ENCODE data around the gene HECTD4.

HECTD4 gene

DNA sequence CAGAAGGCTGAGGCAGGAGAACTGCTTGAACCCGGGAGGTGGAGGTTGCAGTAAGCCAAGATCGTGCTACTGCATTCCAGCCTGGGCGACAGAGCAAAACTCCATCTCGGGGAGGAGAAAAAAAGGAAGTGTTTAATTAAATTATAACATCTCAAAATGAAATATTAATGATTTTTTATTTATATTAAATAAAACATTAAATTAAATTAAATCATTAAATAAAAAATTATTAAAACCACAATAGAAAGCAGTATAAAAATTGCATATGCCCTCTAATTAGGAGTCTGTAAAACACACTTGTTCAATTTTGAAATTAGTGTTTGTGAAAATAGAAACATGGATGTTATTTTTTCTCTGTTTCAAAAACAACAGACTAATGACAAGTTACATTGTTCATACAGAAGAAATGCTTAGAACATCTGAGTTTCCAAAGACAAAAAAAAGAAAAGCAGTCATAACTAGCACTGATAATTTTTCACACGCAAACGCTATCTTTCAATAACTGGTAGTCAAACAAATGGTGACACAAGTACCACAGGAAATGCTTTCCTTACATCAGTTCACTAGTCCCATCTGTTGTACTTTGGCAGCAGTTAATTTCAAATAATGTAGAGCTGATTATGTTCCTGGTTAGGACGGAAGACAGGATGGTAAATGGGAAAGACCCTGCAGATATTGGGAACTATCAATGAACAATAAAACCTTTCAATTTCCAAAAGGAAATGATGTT, 54.9 kb downstream of the HECTD4 start:
- Mint-ChIP-seq H3K9me3 (ENCODE audit: low read depth) (no peaks in the 10 kb centered on the region), H3K36me3 (no peaks in the 10 kb centered on the region), H3K4me3 (no peak overlapping the region), H3K4me1 (ENCODE audit: low read depth) (peaks cover 15% of the 10 kb centered on the region), H3K27ac (no peak overlapping the region), H3K27me3 (no peaks in the 10 kb centered on the region)

DNA sequence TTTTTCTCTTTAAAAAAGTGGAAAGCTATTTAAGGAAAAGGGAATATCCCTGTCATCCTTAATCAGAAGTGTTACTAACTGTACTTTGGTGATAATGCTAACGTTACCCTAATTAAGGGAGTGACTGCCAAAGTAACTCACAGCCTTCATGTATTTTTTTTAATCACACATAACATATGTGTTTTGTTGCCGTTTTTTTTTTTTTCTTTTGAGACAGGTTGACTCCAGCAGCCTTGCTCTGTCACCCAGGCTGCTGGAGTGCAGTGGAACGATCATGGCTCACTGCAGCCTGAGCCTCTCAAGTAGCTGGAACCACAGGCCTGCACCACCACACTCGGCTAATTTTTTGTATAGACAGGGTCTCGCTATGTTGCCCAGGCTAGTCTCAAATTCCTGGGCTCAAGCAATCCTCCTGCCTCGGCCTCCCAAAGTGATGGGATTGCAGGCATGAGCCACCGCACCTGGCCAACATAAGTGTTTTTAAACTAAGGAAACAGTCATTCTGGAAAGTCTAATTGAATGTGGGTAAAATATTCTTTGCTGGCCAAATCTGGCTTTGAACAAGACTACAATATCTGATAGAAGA, 56.5 kb downstream of the HECTD4 start:
- no peak overlapping the region for H3K4me3 Mint-ChIP-seq
- H3K27me3 Mint-ChIP-seq, result no peaks in the 10 kb centered on the region
- no peaks in the 10 kb centered on the region for H3K9me3 Mint-ChIP-seq (ENCODE audit: low read depth)
- no peaks in the 10 kb centered on the region for H3K36me3 Mint-ChIP-seq
- peaks cover 17% of the 10 kb centered on the region for H3K4me1 Mint-ChIP-seq (ENCODE audit: low read depth)
- no peak overlapping the region for H3K27ac Mint-ChIP-seq

DNA sequence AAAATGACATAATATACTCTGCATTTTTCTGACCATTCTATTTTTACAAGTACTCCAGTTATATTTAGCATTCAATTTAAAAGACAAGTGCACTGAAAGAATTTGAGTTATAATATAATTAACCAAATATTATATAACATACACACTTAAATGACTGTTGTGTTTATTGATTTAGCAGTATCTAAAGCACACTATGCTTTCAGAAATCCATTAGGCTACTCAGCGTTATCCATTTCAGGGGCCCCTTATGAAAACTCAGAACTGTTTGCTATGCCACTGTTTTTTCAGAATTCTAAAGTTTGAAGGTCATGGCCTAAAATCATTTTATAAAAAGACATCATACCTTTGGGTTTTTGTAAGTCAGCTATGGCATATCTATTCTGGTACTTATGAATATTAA, 57.1 kb downstream of the HECTD4 start:
- Mint-ChIP-seq H3K9me3 (ENCODE audit: low read depth) (no peaks in the 10 kb centered on the region), H3K27ac (no peak overlapping the region), H3K36me3 (no peaks in the 10 kb centered on the region), H3K27me3 (no peaks in the 10 kb centered on the region), H3K4me1 (ENCODE audit: low read depth) (peaks cover 17% of the 10 kb centered on the region), H3K4me3 (no peak overlapping the region)

DNA sequence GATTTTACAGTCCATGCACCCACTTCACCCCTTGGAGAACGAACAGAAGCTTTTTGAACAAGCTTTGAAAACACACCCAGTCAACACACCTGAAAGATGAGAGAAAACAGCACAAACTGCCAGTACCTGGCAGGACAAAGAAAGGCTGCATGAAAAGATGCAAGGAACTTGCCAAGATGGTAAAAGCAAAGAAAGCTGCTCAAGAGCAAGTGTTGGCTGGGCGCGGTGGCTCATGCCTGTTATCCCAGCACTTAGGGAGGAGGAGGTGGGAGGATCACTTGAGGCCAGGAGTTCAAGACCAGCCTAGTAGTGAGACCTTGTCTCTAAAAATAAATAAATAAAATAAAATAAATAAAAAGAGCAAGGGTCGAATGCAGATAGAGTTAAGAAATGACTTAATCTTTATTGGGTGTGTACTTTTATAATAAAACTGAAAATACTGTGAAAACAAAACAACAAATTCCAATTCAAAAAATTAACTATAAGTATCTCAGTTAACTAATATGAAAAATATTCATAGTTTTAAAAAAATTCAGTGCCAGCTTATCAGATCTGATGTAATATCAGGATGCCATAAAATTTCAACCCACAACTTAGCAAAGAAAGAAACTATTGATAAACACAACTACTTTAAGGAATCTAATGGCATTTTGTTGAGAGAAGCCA, 59.2 kb downstream of the HECTD4 start:
- no peaks in the 10 kb centered on the region for H3K27me3 Mint-ChIP-seq
- peak overlapping the region; percentile 38 for H3K27ac Mint-ChIP-seq
- no peak overlapping the region for H3K4me3 Mint-ChIP-seq
- peaks cover 17% of the 10 kb centered on the region for H3K4me1 Mint-ChIP-seq (ENCODE audit: low read depth)
- no peaks in the 10 kb centered on the region for H3K9me3 Mint-ChIP-seq (ENCODE audit: low read depth)
- H3K36me3 Mint-ChIP-seq, result peaks cover 4% of the 10 kb centered on the region

DNA sequence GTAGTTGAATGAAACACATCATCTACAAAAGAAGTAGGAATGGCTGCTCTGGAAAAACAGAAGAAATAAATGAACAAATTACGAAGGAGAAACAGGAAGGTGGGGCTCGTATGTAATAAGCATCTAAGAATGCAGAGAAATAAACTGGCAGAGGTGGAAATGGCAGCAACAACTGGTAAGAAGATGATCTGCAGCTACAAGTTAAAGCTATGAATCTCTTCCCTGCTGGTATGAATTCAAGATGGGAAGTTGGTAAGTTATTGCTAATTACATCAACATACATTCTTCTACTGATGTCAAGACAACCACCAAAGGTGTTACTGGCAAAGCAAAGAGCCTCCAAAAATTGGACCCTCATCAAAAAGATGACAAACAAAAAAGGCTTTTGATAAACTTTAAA, 59.8 kb downstream of the HECTD4 start:
- H3K9me3 Mint-ChIP-seq (ENCODE audit: low read depth), result no peaks in the 10 kb centered on the region
- peak overlapping the region; percentile 1 for H3K27ac Mint-ChIP-seq
- no peak overlapping the region for H3K4me3 Mint-ChIP-seq
- peaks cover 4% of the 10 kb centered on the region for H3K36me3 Mint-ChIP-seq
- H3K27me3 Mint-ChIP-seq, result no peaks in the 10 kb centered on the region
- H3K4me1 Mint-ChIP-seq (ENCODE audit: low read depth), result peaks cover 16% of the 10 kb centered on the region

DNA sequence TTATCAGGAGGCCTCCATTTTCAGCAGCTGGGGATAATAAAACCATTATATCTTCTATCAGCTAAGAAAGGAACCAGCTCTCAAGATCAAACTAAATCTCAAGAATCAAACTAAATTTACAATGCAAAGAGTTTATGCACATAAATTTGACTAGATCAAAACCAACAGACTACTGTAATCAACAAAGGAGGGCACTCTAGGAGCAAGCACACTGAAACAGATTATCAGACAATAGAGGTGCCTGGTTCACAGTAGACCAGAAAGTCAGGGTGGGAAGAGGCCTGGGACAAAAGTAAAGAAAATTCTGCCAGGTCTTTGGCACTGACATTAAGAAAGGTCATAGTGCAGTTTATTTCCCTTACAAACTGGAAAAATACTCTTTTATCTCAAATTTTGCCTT, 61.0 kb downstream of the HECTD4 start:
- no peaks in the 10 kb centered on the region for H3K9me3 Mint-ChIP-seq (ENCODE audit: low read depth)
- peaks cover 6% of the 10 kb centered on the region for H3K36me3 Mint-ChIP-seq

DNA sequence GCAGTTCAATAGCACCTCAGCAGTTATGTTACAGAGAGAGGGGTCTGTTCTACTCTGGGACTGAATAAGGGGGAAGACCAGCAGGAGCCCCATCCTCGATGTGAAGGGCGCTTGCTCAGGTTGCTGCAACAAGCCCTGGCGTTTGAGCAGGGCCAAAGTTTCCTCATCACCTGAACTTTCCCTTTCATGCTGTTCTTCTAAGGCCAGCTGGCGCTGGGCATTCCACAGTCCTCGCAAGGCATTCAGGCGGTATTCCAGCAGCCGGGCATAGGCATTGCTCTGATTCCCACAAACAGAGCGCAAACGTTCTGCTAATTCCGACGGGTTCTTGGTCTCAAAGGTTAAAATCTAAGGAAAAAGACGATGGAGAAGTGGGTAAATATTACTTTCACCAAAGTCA, 62.8 kb downstream of the HECTD4 start:
- Mint-ChIP-seq H3K27ac (no peak overlapping the region), H3K36me3 (peaks cover 9% of the 10 kb centered on the region), H3K4me3 (no peak overlapping the region), H3K4me1 (ENCODE audit: low read depth) (peaks cover 13% of the 10 kb centered on the region), H3K9me3 (ENCODE audit: low read depth) (no peaks in the 10 kb centered on the region), H3K27me3 (no peaks in the 10 kb centered on the region)

More for the DNA sequence above, 61.0 kb downstream of the HECTD4 start:
- Mint-ChIP-seq H3K4me3 (no peak overlapping the region), H3K27me3 (no peaks in the 10 kb centered on the region), H3K4me1 (ENCODE audit: low read depth) (peaks cover 16% of the 10 kb centered on the region), H3K27ac (no peak overlapping the region)

DNA sequence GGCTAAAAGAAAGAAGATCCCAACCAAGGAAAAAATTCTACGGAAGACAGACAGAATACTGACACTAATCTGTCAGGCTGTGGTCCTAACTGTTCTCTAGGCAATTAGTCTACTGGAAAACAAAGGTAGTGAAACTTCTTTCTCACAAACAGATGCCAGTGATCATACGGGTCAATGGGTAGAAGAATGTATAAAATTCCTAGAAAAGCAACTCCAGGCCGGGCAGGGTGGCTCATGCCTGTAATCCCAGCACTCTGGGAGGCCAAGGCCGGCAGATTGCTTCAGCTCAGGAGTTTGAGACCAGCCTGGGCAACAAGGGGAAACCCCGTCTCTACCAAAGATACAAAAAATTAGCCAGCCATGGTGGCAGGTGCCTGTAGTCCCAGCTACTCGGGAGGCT, 64.8 kb downstream of the HECTD4 start:
- Mint-ChIP-seq H3K4me1 (ENCODE audit: low read depth) (peaks cover 3% of the 10 kb centered on the region), H3K27ac (no peak overlapping the region), H3K27me3 (no peaks in the 10 kb centered on the region), H3K4me3 (no peak overlapping the region), H3K9me3 (ENCODE audit: low read depth) (no peaks in the 10 kb centered on the region), H3K36me3 (peaks cover 9% of the 10 kb centered on the region)

DNA sequence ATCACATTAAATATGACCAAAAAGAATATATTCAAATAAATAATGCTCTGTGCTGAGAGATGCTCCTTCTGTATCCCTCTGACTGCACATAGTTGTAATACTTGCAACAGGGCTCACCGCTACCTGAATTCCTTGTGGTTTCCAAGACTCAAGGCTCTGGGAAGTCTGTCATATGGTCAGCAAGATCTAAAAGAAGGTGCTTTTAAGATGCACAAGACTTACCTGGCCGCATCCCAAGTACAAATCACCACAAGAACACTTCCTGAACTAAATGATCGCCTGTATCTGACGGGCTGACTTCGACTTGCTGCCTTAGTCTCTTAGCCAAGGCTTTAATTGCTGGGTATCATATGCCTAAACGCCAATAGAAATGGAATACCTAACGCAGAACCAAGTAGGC, 67.2 kb downstream of the HECTD4 start:
- Mint-ChIP-seq H3K4me1 (ENCODE audit: low read depth) (no peaks in the 10 kb centered on the region), H3K27me3 (no peaks in the 10 kb centered on the region), H3K27ac (no peak overlapping the region), H3K36me3 (peaks cover 12% of the 10 kb centered on the region), H3K4me3 (no peak overlapping the region), H3K9me3 (ENCODE audit: low read depth) (no peaks in the 10 kb centered on the region)

DNA sequence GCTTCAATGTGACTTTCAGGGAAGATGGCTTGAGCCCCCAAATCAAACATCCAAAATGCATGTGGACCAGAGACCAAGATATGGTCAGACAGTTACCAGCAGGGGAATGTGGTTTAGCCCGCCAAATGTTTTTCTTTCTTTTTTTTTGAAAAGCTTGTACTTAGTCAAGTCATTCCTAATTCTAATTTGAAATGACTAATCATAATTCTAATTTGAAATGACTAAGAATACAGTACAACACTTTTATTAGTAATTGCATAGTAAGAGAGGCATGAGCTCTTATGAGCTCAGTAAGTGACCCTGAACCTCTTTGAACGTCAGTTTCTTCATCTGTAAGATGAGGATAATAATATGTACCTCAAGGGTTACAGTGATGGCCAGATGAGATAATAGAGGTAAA, 72.4 kb downstream of the HECTD4 start:
- H3K4me3 Mint-ChIP-seq, result no peak overlapping the region

DNA sequence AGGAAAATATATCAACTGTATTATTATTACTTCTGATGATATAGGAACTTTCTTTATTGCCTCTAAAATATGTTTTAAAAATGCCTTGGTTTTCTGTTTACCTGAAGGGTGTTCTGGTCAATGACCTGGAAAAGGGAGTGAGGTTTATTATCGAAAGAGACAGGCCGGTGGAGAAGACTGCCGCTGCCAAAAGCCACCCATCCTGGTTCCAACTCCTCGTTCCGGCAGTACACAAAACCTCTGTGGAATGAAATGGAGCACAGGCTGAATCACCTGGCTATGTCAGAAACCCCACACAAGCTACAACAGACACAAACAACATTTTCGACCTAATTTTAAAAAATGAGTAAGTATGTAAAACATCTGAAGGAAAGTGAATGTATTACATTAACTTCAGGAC, 73.6 kb downstream of the HECTD4 start:
- H3K27ac Mint-ChIP-seq, result no peak overlapping the region
- H3K4me1 Mint-ChIP-seq (ENCODE audit: low read depth), result no peaks in the 10 kb centered on the region
- H3K9me3 Mint-ChIP-seq (ENCODE audit: low read depth), result no peaks in the 10 kb centered on the region
- H3K36me3 Mint-ChIP-seq, result peaks cover 13% of the 10 kb centered on the region
- H3K4me3 Mint-ChIP-seq, result no peak overlapping the region
- H3K27me3 Mint-ChIP-seq, result no peaks in the 10 kb centered on the region

More for the DNA sequence above, 72.4 kb downstream of the HECTD4 start:
- Mint-ChIP-seq H3K27ac (no peak overlapping the region), H3K27me3 (no peaks in the 10 kb centered on the region), H3K4me1 (ENCODE audit: low read depth) (no peaks in the 10 kb centered on the region), H3K9me3 (ENCODE audit: low read depth) (no peaks in the 10 kb centered on the region), H3K36me3 (peaks cover 13% of the 10 kb centered on the region)

DNA sequence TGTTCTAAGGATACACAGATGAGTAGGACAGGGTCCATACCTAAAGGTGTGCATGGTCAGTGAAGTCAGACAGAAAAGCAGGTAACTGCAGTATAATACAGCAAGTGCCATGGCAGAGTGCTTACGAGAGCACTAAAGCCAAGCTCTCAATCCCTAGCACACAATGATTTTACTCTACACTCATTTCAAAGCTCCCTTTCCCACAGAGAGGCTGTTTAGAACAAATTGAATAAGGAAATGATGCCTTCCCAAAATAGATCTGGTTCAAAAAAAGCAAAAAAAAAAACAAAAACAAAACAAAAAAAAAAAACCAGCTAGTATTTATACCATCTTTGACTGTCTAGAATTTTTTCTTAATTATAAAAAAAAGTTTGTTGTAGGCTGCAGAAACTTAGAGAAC, 74.1 kb downstream of the HECTD4 start:
- Mint-ChIP-seq H3K36me3 (peaks cover 13% of the 10 kb centered on the region), H3K9me3 (ENCODE audit: low read depth) (no peaks in the 10 kb centered on the region), H3K4me3 (no peak overlapping the region), H3K27ac (no peak overlapping the region), H3K27me3 (no peaks in the 10 kb centered on the region), H3K4me1 (ENCODE audit: low read depth) (peaks cover 2% of the 10 kb centered on the region)

DNA sequence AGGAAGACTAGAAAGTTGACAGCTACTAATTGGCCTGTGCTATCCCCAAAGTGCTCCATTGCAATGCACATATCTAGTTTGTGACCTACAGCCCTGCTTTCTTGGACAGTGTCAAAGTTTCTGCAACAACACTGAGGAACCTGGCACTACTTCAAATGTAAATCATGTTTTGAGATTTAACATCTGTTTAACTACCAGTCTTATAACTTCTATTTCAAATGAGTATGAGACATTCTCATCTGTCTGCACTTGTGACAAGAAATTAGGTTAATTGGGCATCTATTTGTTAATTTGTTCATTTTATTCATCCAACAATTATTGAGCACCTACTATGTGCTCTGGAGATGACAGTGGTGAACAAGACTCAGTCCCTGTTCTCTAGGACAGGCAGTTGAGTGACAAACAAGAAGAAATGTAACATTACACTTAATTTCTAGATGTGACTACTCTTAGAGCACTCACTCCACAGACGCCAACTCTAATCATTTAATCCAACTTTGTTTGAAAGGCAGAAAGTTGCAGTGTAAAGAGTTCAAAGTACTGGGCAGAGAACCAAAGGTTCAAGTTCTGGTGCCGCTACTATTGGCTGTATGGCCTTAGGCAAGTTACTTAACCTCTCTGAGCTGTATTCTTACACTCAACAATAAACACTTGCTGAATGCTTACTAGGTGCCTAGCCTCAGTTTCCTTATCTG, 74.8 kb downstream of the HECTD4 start:
- Mint-ChIP-seq H3K36me3 (peaks cover 16% of the 10 kb centered on the region), H3K27ac (no peak overlapping the region), H3K4me3 (no peak overlapping the region), H3K9me3 (ENCODE audit: low read depth) (no peaks in the 10 kb centered on the region), H3K4me1 (ENCODE audit: low read depth) (peaks cover 7% of the 10 kb centered on the region), H3K27me3 (no peaks in the 10 kb centered on the region)

DNA sequence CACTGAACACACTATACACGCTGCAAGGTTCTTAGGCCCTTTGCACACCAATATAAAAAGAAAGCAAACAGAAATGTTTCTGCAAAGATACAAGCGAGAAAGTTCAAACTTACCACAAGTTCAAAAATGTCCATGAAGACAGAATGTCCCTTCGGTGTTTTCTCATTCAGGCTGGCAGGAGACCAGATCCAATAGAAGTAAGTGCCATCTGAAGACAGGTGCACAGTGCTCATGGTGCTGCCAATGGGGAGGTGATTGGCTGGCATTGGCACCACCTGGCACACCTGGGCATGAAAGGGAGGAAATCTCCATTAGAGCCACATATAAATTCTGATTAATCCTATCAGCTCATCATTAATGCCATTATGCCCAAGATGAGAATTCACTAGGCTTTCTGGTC, 76.3 kb downstream of the HECTD4 start:
- H3K4me3 Mint-ChIP-seq, result no peak overlapping the region
- H3K27me3 Mint-ChIP-seq, result no peaks in the 10 kb centered on the region
- H3K27ac Mint-ChIP-seq, result no peak overlapping the region
- peaks cover 7% of the 10 kb centered on the region for H3K4me1 Mint-ChIP-seq (ENCODE audit: low read depth)
- peaks cover 14% of the 10 kb centered on the region for H3K36me3 Mint-ChIP-seq
- H3K9me3 Mint-ChIP-seq (ENCODE audit: low read depth), result no peaks in the 10 kb centered on the region

DNA sequence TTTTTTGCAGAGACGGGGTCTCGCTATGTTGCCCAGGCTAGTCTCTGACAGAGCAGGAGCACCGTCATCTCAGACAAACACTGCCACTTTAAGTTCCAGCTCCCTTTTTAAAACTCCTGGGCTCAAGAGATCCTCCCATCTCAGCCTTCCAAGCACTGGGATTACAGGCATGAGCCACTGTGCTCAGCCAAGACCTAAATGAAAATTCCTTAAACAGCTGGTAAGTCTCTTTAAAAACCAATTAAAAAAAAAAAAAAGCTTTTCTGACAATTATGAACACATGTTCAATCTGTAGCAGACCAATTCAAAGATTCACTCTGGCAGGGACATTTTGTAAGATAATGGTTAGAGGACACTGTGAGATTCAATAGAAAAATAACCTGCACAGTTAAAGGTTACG, 77.8 kb downstream of the HECTD4 start:
- Mint-ChIP-seq H3K27ac (peak overlapping the region; percentile 28), H3K36me3 (peaks cover 14% of the 10 kb centered on the region), H3K4me1 (ENCODE audit: low read depth) (peaks cover 7% of the 10 kb centered on the region)

More for the DNA sequence above, 77.8 kb downstream of the HECTD4 start:
- Mint-ChIP-seq H3K4me3 (no peak overlapping the region), H3K9me3 (ENCODE audit: low read depth) (no peaks in the 10 kb centered on the region), H3K27me3 (no peaks in the 10 kb centered on the region)
